Caco-2 (cell line): ENCODE measurements around the gene PLEKHH2. TPM values are rescaled to one million over a fixed set of nuclear protein-coding genes. Genes with fewer than 3 reads are reported as not detected.

ENCODE experiments used
- BruUV-seq: library from RNA; stranded (reverse); fragments of 400-500 nt; replicated peaks from 2 replicates; lab custom pipeline; 2021; lab: Mats Ljungman, UMichigan
- CTCF ChIA-PET: fragments of 300-600 bp; sonication (Branson Sonifier 250); formaldehyde crosslinking; loops from one replicate; lab custom pipeline; 2022; ENCODE audit warnings: antibody characterized with exemption; lab: Charles Lee
- POLR2A ChIA-PET: fragments of 300-600 bp; sonication (Branson Sonifier 250); formaldehyde crosslinking; loops from one replicate; lab custom pipeline; 2022; ENCODE audit warnings: antibody characterized with exemption; lab: Charles Lee
- DNase-seq, 2 experiments: peaks; one replicate each; pipeline versions ENCODE4 v3.0.0 to v3.0.0-alpha.2; 2020 to 2022
- H3K27me3 ChIP-seq: replicated peaks from 2 replicates; pipeline ENCODE4 v1.6.0; 2011; ENCODE audit warnings: low read length; ENCODE audit not compliant: control insufficient read depth, insufficient read depth
- H3K36me3 ChIP-seq: 2 replicates; pipeline ENCODE4 v1.5.1; 2011; ENCODE audit warnings: low read length; ENCODE audit not compliant: control insufficient read depth, insufficient read depth
- H3K4me1 ChIP-seq: fragments of 250-450 bp; sonication (Bioruptor Pico); 2 replicates; pipeline ENCODE4 v1.5.1; 2020; ENCODE audit warnings: mild to moderate bottlenecking
- H3K4me3 ChIP-seq: 2 replicates; pipeline ENCODE4 v1.5.1; 2011; ENCODE audit warnings: low read depth, mild to moderate bottlenecking, control low read depth, low read length
- H3K9me3 ChIP-seq: fragments of 250-450 bp; sonication (Bioruptor Pico); 2 replicates; pipeline ENCODE4 v1.5.1; 2020; ENCODE audit warnings: mild to moderate bottlenecking, moderate library complexity
- H3K27ac Mint-ChIP-seq: one replicate; pipeline ENCODE4 v1.8.0; 2022; ENCODE audit warnings: mixed read lengths; ENCODE audit not compliant: unreplicated experiment
- H3K27me3 Mint-ChIP-seq: one replicate; pipeline ENCODE4 v1.8.0; 2022; ENCODE audit warnings: mixed read lengths; ENCODE audit not compliant: insufficient read depth, unreplicated experiment
- H3K36me3 Mint-ChIP-seq: one replicate; pipeline ENCODE4 v1.8.0; 2022; ENCODE audit warnings: mild to moderate bottlenecking, mixed read lengths; ENCODE audit not compliant: insufficient read depth, unreplicated experiment
- H3K4me1 Mint-ChIP-seq: one replicate; pipeline ENCODE4 v1.8.0; 2022; ENCODE audit warnings: low read depth, mixed read lengths; ENCODE audit not compliant: unreplicated experiment
- H3K4me3 Mint-ChIP-seq: one replicate; pipeline ENCODE4 v1.8.0; 2022; ENCODE audit warnings: mild to moderate bottlenecking, moderate library complexity, mixed read lengths; ENCODE audit not compliant: unreplicated experiment
- H3K9me3 Mint-ChIP-seq: one replicate; pipeline ENCODE4 v1.8.0; 2022; ENCODE audit warnings: mixed read lengths; ENCODE audit not compliant: unreplicated experiment
- intact Hi-C: fragments of 100-400 bp; cut with micrococcal nuclease; formaldehyde crosslinking; loops from one replicate; pipeline ENCODE4 v1.10.0; 2022; ENCODE audit not compliant: unreplicated experiment
- total RNA-seq: library from RNA; stranded (reverse); gene quantifications from 2 replicates; pipeline ENCODE4 v1.2.3, GENCODE V29; 2022
- TF ChIP-seq, protein P1 (sequence below), 2 experiments: fragments of 200-600 bp in 1 of 2; IDR thresholded peaks; 1 replicate in 1 of 2; 2 replicates in 1 of 2; pipeline versions ENCODE4 v1.5.1 to v1.8.0; 2011 to 2022; ENCODE audit warnings: antibody characterized with exemption in 1 of 2, control low read depth in 1 of 2, inconsistent platforms in 1 of 2, low read depth in 1 of 2, low read length in 1 of 2, mild to moderate bottlenecking in 1 of 2, moderate library complexity in 1 of 2; ENCODE audit not compliant: insufficient read depth in 1 of 2, severe bottlenecking in 1 of 2, unreplicated experiment in 1 of 2

PLEKHH2 gene
- total RNA-seq, 1 experiment from 2014 or later, result 1.5 TPM

DNA sequence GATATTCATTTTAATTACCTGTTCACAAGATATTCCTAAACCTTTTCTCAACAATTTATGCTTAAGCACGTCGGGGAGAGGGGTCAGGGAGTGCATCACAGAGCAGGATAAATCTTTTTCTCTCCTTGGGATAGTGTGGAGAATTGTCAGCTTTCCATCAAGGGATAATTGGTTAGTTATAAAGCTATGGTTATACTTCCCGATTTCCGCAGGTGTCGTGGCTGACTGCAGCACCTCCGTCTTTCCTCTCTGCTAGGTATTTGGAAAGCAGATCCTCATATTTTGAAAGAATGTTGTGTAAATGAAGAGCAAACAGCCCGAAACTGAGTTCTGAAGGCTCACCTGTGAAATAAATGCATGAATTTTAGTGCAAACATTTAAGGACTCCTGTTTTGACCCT, 137.6 kb downstream of the PLEKHH2 start:
- POLR2A ChIA-PET, result interaction anchor here (1.4 kb wide), 1 partner anchor 178 kb away, joined by 5 read pairs; the partner anchor contains the start of gene THADA

DNA sequence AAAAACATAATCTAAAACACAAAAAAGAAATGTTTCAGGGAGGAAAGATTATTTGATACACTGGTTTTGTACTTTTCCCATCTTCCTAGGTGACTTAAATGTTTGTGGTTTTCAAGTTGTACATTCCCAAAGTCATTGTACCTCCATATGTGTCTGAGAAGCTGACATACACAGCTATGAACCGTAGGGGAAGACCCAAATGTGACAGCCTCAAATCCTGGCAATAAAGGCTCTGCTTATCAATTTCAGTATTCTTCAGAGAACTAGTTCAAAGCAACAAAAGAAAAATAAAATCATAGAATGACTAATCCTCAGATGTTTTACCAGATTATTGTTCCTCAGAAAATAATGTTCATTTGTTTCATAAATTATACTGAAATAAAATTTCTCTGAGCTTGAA, 139.3 kb downstream of the PLEKHH2 start:
- H3K9me3 Mint-ChIP-seq, result no peaks in the 10 kb centered on the region
- intact Hi-C loops, result no loop called here
- peaks cover 4% of the 10 kb centered on the region for H3K4me1 Mint-ChIP-seq
- Histone ChIP-seq H3K36me3 (no peaks in the 10 kb centered on the region), H3K4me3 (no peak overlapping the region), H3K27me3 (no peaks in the 10 kb centered on the region), H3K9me3 (no peaks in the 10 kb centered on the region), H3K4me1 (no peaks in the 10 kb centered on the region)
- H3K27me3 Mint-ChIP-seq, result no peaks in the 10 kb centered on the region
- TF ChIP-seq, protein P1, sequence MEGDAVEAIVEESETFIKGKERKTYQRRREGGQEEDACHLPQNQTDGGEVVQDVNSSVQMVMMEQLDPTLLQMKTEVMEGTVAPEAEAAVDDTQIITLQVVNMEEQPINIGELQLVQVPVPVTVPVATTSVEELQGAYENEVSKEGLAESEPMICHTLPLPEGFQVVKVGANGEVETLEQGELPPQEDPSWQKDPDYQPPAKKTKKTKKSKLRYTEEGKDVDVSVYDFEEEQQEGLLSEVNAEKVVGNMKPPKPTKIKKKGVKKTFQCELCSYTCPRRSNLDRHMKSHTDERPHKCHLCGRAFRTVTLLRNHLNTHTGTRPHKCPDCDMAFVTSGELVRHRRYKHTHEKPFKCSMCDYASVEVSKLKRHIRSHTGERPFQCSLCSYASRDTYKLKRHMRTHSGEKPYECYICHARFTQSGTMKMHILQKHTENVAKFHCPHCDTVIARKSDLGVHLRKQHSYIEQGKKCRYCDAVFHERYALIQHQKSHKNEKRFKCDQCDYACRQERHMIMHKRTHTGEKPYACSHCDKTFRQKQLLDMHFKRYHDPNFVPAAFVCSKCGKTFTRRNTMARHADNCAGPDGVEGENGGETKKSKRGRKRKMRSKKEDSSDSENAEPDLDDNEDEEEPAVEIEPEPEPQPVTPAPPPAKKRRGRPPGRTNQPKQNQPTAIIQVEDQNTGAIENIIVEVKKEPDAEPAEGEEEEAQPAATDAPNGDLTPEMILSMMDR (IDR thresholded peaks at IDR 0.05; ENCODE audit: insufficient read depth in 1 of 2, low read depth in 1 of 2, low read length in 1 of 2, severe bottlenecking in 1 of 2, unreplicated experiment in 1 of 2), result no peak
- H3K36me3 Mint-ChIP-seq, result peaks cover 6% of the 10 kb centered on the region
- no peak for DNase-seq
- POLR2A ChIA-PET, result no interaction called here
- no peak overlapping the region for H3K27ac Mint-ChIP-seq
- H3K4me3 Mint-ChIP-seq, result no peak overlapping the region
- no TSS peak for BruUV-seq
- CTCF ChIA-PET, result no interaction called here

More for the DNA sequence above, 137.6 kb downstream of the PLEKHH2 start:
- TF ChIP-seq, protein P1 (IDR thresholded peaks at IDR 0.05; ENCODE audit: insufficient read depth in 1 of 2, low read depth in 1 of 2, low read length in 1 of 2, severe bottlenecking in 1 of 2, unreplicated experiment in 1 of 2), result no peak
- Mint-ChIP-seq H3K27ac (peak overlapping the region; percentile 95), H3K9me3 (no peaks in the 10 kb centered on the region), H3K36me3 (peaks cover 6% of the 10 kb centered on the region), H3K27me3 (no peaks in the 10 kb centered on the region), H3K4me1 (peaks cover 4% of the 10 kb centered on the region), H3K4me3 (peak overlapping the region; percentile 84)
- Histone ChIP-seq H3K9me3 (no peaks in the 10 kb centered on the region), H3K27me3 (no peaks in the 10 kb centered on the region), H3K36me3 (no peaks in the 10 kb centered on the region), H3K4me1 (no peaks in the 10 kb centered on the region), H3K4me3 (peak overlapping the region; percentile 71)
- intact Hi-C loops, result loop anchor here (1.0 kb wide), 1 partner anchor 174 kb away; no protein-coding TSS in a partner anchor
- CTCF ChIA-PET, result interaction anchor here (0.6 to 1.4 kb wide), 2 partner anchors 170 to 1281 kb away, joined by 3 to 7 read pairs; no protein-coding TSS in a partner anchor
- TSS peak; percentile 77 for BruUV-seq
- no peak for DNase-seq

DNA sequence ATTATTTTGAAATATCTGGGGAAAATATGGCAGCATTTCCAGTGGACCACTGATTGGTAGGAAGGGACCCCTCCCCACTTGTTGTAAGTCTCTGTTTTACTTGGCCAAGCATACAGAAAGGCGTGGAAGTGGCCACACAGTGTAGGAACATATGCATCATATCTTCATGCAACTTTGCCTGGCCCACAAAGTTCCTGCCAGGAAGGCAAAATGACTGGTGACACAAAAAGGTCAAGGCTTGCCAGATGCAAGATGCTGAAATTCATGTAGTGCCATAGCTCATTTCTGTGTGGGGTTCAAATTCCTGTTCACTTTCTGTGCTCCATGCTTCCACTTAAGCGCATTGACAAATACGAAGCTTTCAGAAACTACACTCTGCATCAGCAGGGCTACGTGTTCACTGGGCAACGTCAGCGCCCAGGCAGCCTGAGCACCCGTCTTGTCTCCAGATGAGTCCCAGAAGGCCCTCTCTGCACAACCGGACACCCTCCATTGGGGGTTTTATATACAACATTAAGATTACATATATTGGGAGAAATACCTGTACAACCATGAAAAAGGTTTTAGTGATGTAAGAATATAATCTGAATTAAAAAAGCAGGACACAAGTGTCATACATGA, 140.4 kb downstream of the PLEKHH2 start:
- ChIA-PET CTCF (no interaction called here), POLR2A (no interaction called here)
- Histone ChIP-seq H3K9me3 (no peaks in the 10 kb centered on the region), H3K27me3 (no peaks in the 10 kb centered on the region), H3K4me3 (no peak overlapping the region), H3K4me1 (no peaks in the 10 kb centered on the region), H3K36me3 (no peaks in the 10 kb centered on the region)
- peaks cover 6% of the 10 kb centered on the region for H3K36me3 Mint-ChIP-seq
- H3K27me3 Mint-ChIP-seq, result no peaks in the 10 kb centered on the region
- TF ChIP-seq, protein P1 (IDR thresholded peaks at IDR 0.05; ENCODE audit: insufficient read depth in 1 of 2, low read depth in 1 of 2, low read length in 1 of 2, severe bottlenecking in 1 of 2, unreplicated experiment in 1 of 2), result no peak
- H3K4me3 Mint-ChIP-seq, result no peak overlapping the region
- intact Hi-C loops, result no loop called here
- H3K27ac Mint-ChIP-seq, result no peak overlapping the region
- H3K4me1 Mint-ChIP-seq, result peaks cover 4% of the 10 kb centered on the region
- no peak for DNase-seq
- no TSS peak for BruUV-seq
- no peaks in the 10 kb centered on the region for H3K9me3 Mint-ChIP-seq
